HEK293T (cell line): ENCODE data around the gene AKNA.

ENCODE experiments used
- CTCF ChIA-PET: fragments of 350-600 bp; formaldehyde crosslinking; extraction: SDS; loops from one replicate; lab custom pipeline; 2021; ENCODE audit warnings: antibody characterized with exemption, inconsistent platforms; lab: Yijun Ruan, JAX
- POLR2A ChIA-PET: fragments of 350-600 bp; formaldehyde crosslinking; extraction: SDS; loops from one replicate; lab custom pipeline; 2020; ENCODE audit warnings: antibody characterized with exemption, inconsistent platforms; lab: Yijun Ruan, JAX
- DNase-seq: peaks from one replicate; pipeline ENCODE4 v3.0.0; 2012; ENCODE audit warnings: mixed read lengths; ENCODE audit errors: extremely low spot score
- ARNT ChIP-seq: fragments of 450-650 bp; IDR thresholded peaks from 2 replicates; pipeline ENCODE4 v1.6.1; 2017; ENCODE audit warnings: mild to moderate bottlenecking
- BHLHE40 ChIP-seq: fragments of 450-650 bp; IDR thresholded peaks from 2 replicates; pipeline ENCODE4 v1.6.1; 2016; ENCODE audit warnings: mild to moderate bottlenecking, moderate library complexity, borderline replicate concordance
- CTBP1 ChIP-seq: fragments of 450-650 bp; IDR thresholded peaks from 2 replicates; pipeline ENCODE4 v1.6.1; 2016; ENCODE audit warnings: borderline replicate concordance
- ELF4 ChIP-seq: fragments of 450-650 bp; IDR thresholded peaks from 2 replicates; pipeline ENCODE4 v1.6.1; 2017; ENCODE audit warnings: antibody characterized with exemption
- FOXA1 ChIP-seq: fragments of 450-650 bp; IDR thresholded peaks from 2 replicates; pipeline ENCODE4 v1.6.1; 2016; ENCODE audit warnings: mild to moderate bottlenecking
- FOXK2 ChIP-seq: fragments of 450-650 bp; IDR thresholded peaks from 2 replicates; pipeline ENCODE4 v1.6.1; 2016; ENCODE audit warnings: mild to moderate bottlenecking
- FOXM1 ChIP-seq: fragments of 450-650 bp; IDR thresholded peaks from 2 replicates; pipeline ENCODE4 v1.6.1; 2017; ENCODE audit warnings: mild to moderate bottlenecking, borderline replicate concordance
- HDGF ChIP-seq: fragments of 450-650 bp; IDR thresholded peaks from 2 replicates; pipeline ENCODE4 v1.6.1; 2017; ENCODE audit warnings: antibody characterized with exemption, borderline replicate concordance
- L3MBTL2 ChIP-seq: fragments of 450-650 bp; conservative IDR thresholded peaks from 2 replicates; pipeline ENCODE4 v1.6.1; 2016; ENCODE audit warnings: mild to moderate bottlenecking
- LEF1 ChIP-seq: fragments of 450-650 bp; IDR thresholded peaks from 2 replicates; pipeline ENCODE4 v1.6.1; 2017; ENCODE audit warnings: mild to moderate bottlenecking, borderline replicate concordance
- NFRKB ChIP-seq: fragments of 450-650 bp; IDR thresholded peaks from 2 replicates; pipeline ENCODE4 v1.6.1; 2016; ENCODE audit warnings: mild to moderate bottlenecking, moderate library complexity
- PKNOX1 ChIP-seq: fragments of 450-650 bp; IDR thresholded peaks from 2 replicates; pipeline ENCODE4 v1.6.1; 2016
- SP1 ChIP-seq: fragments of 450-650 bp; IDR thresholded peaks from 2 replicates; pipeline ENCODE4 v1.6.1; 2017
- SUZ12 ChIP-seq: fragments of 450-650 bp; IDR thresholded peaks from 2 replicates; pipeline ENCODE4 v1.6.1; 2016; ENCODE audit warnings: mild to moderate bottlenecking
- TARDBP ChIP-seq: fragments of 450-650 bp; IDR thresholded peaks from 2 replicates; pipeline ENCODE4 v1.6.1; 2016
- ZNF384 ChIP-seq: fragments of 450-650 bp; IDR thresholded peaks from 2 replicates; pipeline ENCODE4 v1.6.1; 2016

Gene AKNA

GRCh38 chr9:114419796-114420195 is 32.0 kb upstream of the AKNA start:
- TF ChIP-seq FOXM1 (no peak), ELF4 (no peak), L3MBTL2 (no peak), TARDBP (no peak), ARNT (no peak), HDGF (no peak), LEF1 (no peak), PKNOX1 (no peak), CTBP1 (no peak), ZNF384 (no peak), FOXK2 (no peak), NFRKB (no peak), FOXA1 (no peak), SUZ12 (no peak), BHLHE40 (no peak), SP1 (no peak)
- POLR2A ChIA-PET = no interaction called here
- no peak for DNase-seq
- CTCF ChIA-PET = no interaction called here

GRCh38 chr9:114418053-114418452 is 30.3 kb upstream of the AKNA start:
- CTCF ChIA-PET = interaction anchor here (0.5 kb wide), 1 partner anchor 237 kb away, joined by 3 read pairs; no protein-coding TSS in a partner anchor
- POLR2A ChIA-PET = no interaction called here
- DNase-seq = no peak
- no peak for TF ChIP-seq CTBP1
- no peak for TF ChIP-seq FOXM1
- TF ChIP-seq SUZ12 = no peak
- no peak for TF ChIP-seq FOXA1
- TF ChIP-seq PKNOX1 = no peak
- no peak for TF ChIP-seq ARNT
- no peak for TF ChIP-seq FOXK2
- TF ChIP-seq NFRKB = no peak
- no peak for TF ChIP-seq SP1
- TF ChIP-seq ELF4 = no peak
- TF ChIP-seq ZNF384 = no peak
- TF ChIP-seq HDGF = no peak
- no peak for TF ChIP-seq LEF1
- TF ChIP-seq BHLHE40 = no peak

- no peak for DNase-seq
- ChIA-PET CTCF (interaction anchor here (1.0 kb wide), 1 partner anchor 236 kb away, joined by 4 read pairs; no protein-coding TSS in a partner anchor), POLR2A (no interaction called here)
- TF ChIP-seq L3MBTL2 (no peak), FOXM1 (no peak), CTBP1 (no peak)
Observed at GRCh38 chr9:114417511-114417910, 29.7 kb upstream of the AKNA start.

GRCh38 chr9:114416906-114417305 is 29.1 kb upstream of the AKNA start:
- DNase-seq = no peak
- TF ChIP-seq L3MBTL2 = no peak
- no peak for TF ChIP-seq FOXA1
- ChIA-PET CTCF (interaction anchor here (0.7 to 1.0 kb wide), 2 partner anchors 237 to 1838 kb away, joined by 3 to 4 read pairs; no protein-coding TSS in a partner anchor), POLR2A (no interaction called here)

- ChIA-PET CTCF (no interaction called here), POLR2A (no interaction called here)
- no peak for TF ChIP-seq SP1
- TF ChIP-seq CTBP1 = no peak
- no peak for TF ChIP-seq ZNF384
- TF ChIP-seq FOXA1 = no peak
- no peak for TF ChIP-seq PKNOX1
- no peak for TF ChIP-seq FOXK2
- TF ChIP-seq ELF4 = no peak
- no peak for TF ChIP-seq L3MBTL2
- no peak for DNase-seq
Observed at GRCh38 chr9:114416290-114416689, 28.5 kb upstream of the AKNA start.

GRCh38 chr9:114414346-114414745 is 26.6 kb upstream of the AKNA start:
- no peak for DNase-seq
- no peak for TF ChIP-seq ZNF384
- TF ChIP-seq FOXA1 = no peak
- TF ChIP-seq BHLHE40 = no peak
- no peak for TF ChIP-seq ARNT
- no peak for TF ChIP-seq FOXK2
- TF ChIP-seq FOXM1 = no peak
- TF ChIP-seq NFRKB = no peak
- no peak for TF ChIP-seq LEF1
- TF ChIP-seq SP1 = no peak
- TF ChIP-seq PKNOX1 = no peak
- no peak for TF ChIP-seq ELF4
- TF ChIP-seq SUZ12 = no peak
- no peak for TF ChIP-seq L3MBTL2
- TF ChIP-seq HDGF = no peak
- no peak for TF ChIP-seq CTBP1
- TF ChIP-seq TARDBP = no peak
- ChIA-PET CTCF (interaction anchor here (0.9 kb wide), 1 partner anchor 9 kb away, joined by 5 read pairs; no protein-coding TSS in a partner anchor), POLR2A (no interaction called here)

- ChIA-PET POLR2A (no interaction called here), CTCF (interaction anchor here (0.9 kb wide), 1 partner anchor 8 kb away, joined by 5 read pairs; no protein-coding TSS in a partner anchor)
- no peak for DNase-seq
- TF ChIP-seq FOXM1 (no peak), BHLHE40 (no peak), TARDBP (no peak), SUZ12 (no peak)
Observed at GRCh38 chr9:114413861-114414301, 26.1 kb upstream of the AKNA start.
